ENCODE measurements around the gene ZDHHC17. TPM values are rescaled to one million over a fixed set of nuclear protein-coding genes. Genes with fewer than 3 reads are reported as not detected.

The ZDHHC17 gene
- polyA plus RNA-seq, 1 donor (not counting 4 experiments of a cell fraction or from before 2014, with no cell fraction given): 28.2 TPM

DNA sequence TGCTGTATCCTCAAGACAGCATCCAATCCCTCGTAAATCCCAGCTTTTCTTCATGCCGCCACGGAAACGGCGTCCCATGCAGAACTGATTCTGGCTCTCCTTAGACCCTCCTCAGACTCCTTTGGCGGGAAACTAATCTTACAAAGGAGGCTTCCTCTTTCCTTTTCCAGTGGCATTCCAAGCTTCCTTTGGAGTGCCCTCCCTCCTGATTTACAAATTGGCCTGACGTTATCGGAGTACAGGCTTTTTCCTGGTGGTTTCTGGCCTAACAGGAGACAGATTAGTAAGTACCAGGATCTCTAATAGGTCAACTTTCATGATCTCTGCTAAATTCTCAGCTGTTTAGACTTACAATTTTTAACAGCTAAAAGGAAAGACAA lies 1.3 kb upstream of the ZDHHC17 start:
- Histone ChIP-seq H3K9ac (ENCODE audit: control insufficient read depth, extremely low read depth, insufficient read depth, low read length) (no peak overlapping the region), H3K27me3 (ENCODE audit: control insufficient read depth, extremely low read depth, insufficient read depth, low read length) (no peaks in the 10 kb centered on the region), H3K4me3 (ENCODE audit: control insufficient read depth in 2 of 3, extremely low read depth in 1 of 3, insufficient read depth in 2 of 3, low read depth in 1 of 3, low read length in 3 of 3) (no peak overlapping the region), H3K9me1 (ENCODE audit: control insufficient read depth, extremely low read depth, insufficient read depth, low read length) (no peaks in the 10 kb centered on the region), H2AFZ (ENCODE audit: control insufficient read depth, low read length) (no peak overlapping the region), H3K4me1 (ENCODE audit: control insufficient read depth, extremely low read depth, insufficient read depth, low read length) (peaks cover 8% of the 10 kb centered on the region), H3K27ac (ENCODE audit: control insufficient read depth, insufficient read depth, low read length) (no peak overlapping the region), H3K36me3 (ENCODE audit: control insufficient read depth in 2 of 2, extremely low read depth in 1 of 2, insufficient read depth in 2 of 2, low read length in 2 of 2) (no peaks in the 10 kb centered on the region), H3K79me2 (ENCODE audit: control insufficient read depth, insufficient read depth, low read length) (peaks cover 30% of the 10 kb centered on the region), H3K4me2 (ENCODE audit: control insufficient read depth, extremely low read depth, insufficient read depth, low read depth, low read length) (no peak overlapping the region), H3K9me3 (ENCODE audit: control insufficient read depth, low read depth, low read length) (no peaks in the 10 kb centered on the region), H4K20me1 (ENCODE audit: control insufficient read depth, extremely low read depth, insufficient read depth, low read length) (no peaks in the 10 kb centered on the region)
- dilution Hi-C loops (cut with MboI; ENCODE audit: extremely low pct_ligation_motif_present, low sequenced_read_pairs): no loop called here
- TF ChIP-seq, protein P1, sequence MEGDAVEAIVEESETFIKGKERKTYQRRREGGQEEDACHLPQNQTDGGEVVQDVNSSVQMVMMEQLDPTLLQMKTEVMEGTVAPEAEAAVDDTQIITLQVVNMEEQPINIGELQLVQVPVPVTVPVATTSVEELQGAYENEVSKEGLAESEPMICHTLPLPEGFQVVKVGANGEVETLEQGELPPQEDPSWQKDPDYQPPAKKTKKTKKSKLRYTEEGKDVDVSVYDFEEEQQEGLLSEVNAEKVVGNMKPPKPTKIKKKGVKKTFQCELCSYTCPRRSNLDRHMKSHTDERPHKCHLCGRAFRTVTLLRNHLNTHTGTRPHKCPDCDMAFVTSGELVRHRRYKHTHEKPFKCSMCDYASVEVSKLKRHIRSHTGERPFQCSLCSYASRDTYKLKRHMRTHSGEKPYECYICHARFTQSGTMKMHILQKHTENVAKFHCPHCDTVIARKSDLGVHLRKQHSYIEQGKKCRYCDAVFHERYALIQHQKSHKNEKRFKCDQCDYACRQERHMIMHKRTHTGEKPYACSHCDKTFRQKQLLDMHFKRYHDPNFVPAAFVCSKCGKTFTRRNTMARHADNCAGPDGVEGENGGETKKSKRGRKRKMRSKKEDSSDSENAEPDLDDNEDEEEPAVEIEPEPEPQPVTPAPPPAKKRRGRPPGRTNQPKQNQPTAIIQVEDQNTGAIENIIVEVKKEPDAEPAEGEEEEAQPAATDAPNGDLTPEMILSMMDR (optimal IDR thresholded peaks at IDR 0.05 in 1 of 3, IDR thresholded peaks at IDR 0.05 in 1 of 3, conservative IDR thresholded peaks at IDR 0.05 in 1 of 3; ENCODE audit: extremely low read depth in 1 of 3, insufficient read depth in 2 of 3, low read length in 3 of 3): no peak
- no peak for TF ChIP-seq EZH2 (IDR thresholded peaks at IDR 0.05; ENCODE audit: low read length)
- no peak for DNase-seq (ENCODE audit: low read depth, low spot score)
- no peak for FAIRE-seq

GRCh38 chr12:76764856-76765255 lies 941 bp downstream of the ZDHHC17 start:
- H3K9me3 ChIP-seq (ENCODE audit: control insufficient read depth, low read depth, low read length): no peaks in the 10 kb centered on the region
- peak overlapping the region; percentile 72 to 93 (median 88) for H3K4me3 ChIP-seq (ENCODE audit: control insufficient read depth in 2 of 3, extremely low read depth in 1 of 3, insufficient read depth in 2 of 3, low read depth in 1 of 3, low read length in 3 of 3)
- no peak for TF ChIP-seq EZH2 (IDR thresholded peaks at IDR 0.05; ENCODE audit: low read length)
- TF ChIP-seq, protein P1 (optimal IDR thresholded peaks at IDR 0.05 in 1 of 3, IDR thresholded peaks at IDR 0.05 in 1 of 3, conservative IDR thresholded peaks at IDR 0.05 in 1 of 3; ENCODE audit: extremely low read depth in 1 of 3, insufficient read depth in 2 of 3, low read length in 3 of 3): no peak
- dilution Hi-C loops (cut with MboI; ENCODE audit: extremely low pct_ligation_motif_present, low sequenced_read_pairs): no loop called here
- H3K9me1 ChIP-seq (ENCODE audit: control insufficient read depth, extremely low read depth, insufficient read depth, low read length): no peaks in the 10 kb centered on the region
- peak overlapping the region; percentile 11 for H2AFZ ChIP-seq (ENCODE audit: control insufficient read depth, low read length)
- no peak for FAIRE-seq
- peaks cover 49% of the 10 kb centered on the region for H3K79me2 ChIP-seq (ENCODE audit: control insufficient read depth, insufficient read depth, low read length)
- peak overlapping the region; percentile 90 for H3K27ac ChIP-seq (ENCODE audit: control insufficient read depth, insufficient read depth, low read length)
- H3K9ac ChIP-seq (ENCODE audit: control insufficient read depth, extremely low read depth, insufficient read depth, low read length): peak overlapping the region; percentile 96
- peaks cover 8% of the 10 kb centered on the region for H3K4me1 ChIP-seq (ENCODE audit: control insufficient read depth, extremely low read depth, insufficient read depth, low read length)
- H4K20me1 ChIP-seq (ENCODE audit: control insufficient read depth, extremely low read depth, insufficient read depth, low read length): no peaks in the 10 kb centered on the region
- H3K4me2 ChIP-seq (ENCODE audit: control insufficient read depth, extremely low read depth, insufficient read depth, low read depth, low read length): peak overlapping the region; percentile 98
- no peak for DNase-seq (ENCODE audit: low read depth, low spot score)
- no peaks in the 10 kb centered on the region for H3K36me3 ChIP-seq (ENCODE audit: control insufficient read depth in 2 of 2, extremely low read depth in 1 of 2, insufficient read depth in 2 of 2, low read length in 2 of 2)
- no peaks in the 10 kb centered on the region for H3K27me3 ChIP-seq (ENCODE audit: control insufficient read depth, extremely low read depth, insufficient read depth, low read length)
